ENCODE measurements around the gene GRK6.

Gene GRK6

GRCh38 chr5:177452688-177453638, 26.5 kb downstream of the GRK6 start:
- DNase-seq (ENCODE audit: low spot score), result no peak
- FAIRE-seq, result no peak

GRCh38 chr5:177453852-177454396, 27.4 kb downstream of the GRK6 start:
- no peak for DNase-seq (ENCODE audit: low spot score)
- no peak for FAIRE-seq

GRCh38 chr5:177454397-177455035, 28.0 kb downstream of the GRK6 start:
- DNase-seq (ENCODE audit: low spot score) (peak; percentile 79), FAIRE-seq (no peak)

- DNase-seq (ENCODE audit: low spot score), result peak; percentile 64
- no peak for FAIRE-seq
Measured at GRCh38 chr5:177455036-177455660, 28.7 kb downstream of the GRK6 start.

- DNase-seq (ENCODE audit: low spot score) (peak; percentile 70), FAIRE-seq (no peak)
Measured at GRCh38 chr5:177455661-177456590, 29.4 kb downstream of the GRK6 start.

GRCh38 chr5:177456591-177456964, 30.1 kb downstream of the GRK6 start:
- FAIRE-seq (no peak), DNase-seq (ENCODE audit: low spot score) (no peak)

GRCh38 chr5:177456976-177457851, 30.7 kb downstream of the GRK6 start:
- DNase-seq (ENCODE audit: low spot score) (peak; percentile 96), FAIRE-seq (peak; percentile 84)

- DNase-seq (ENCODE audit: low spot score) (no peak), FAIRE-seq (no peak)
Measured at GRCh38 chr5:177457852-177458681, 31.6 kb downstream of the GRK6 start.

- DNase-seq (ENCODE audit: low spot score), result no peak
- FAIRE-seq, result no peak
Measured at GRCh38 chr5:177458912-177459350, 32.5 kb downstream of the GRK6 start.

- FAIRE-seq (no peak), DNase-seq (ENCODE audit: low spot score) (no peak)
Measured at GRCh38 chr5:177459357-177459756, 32.9 kb downstream of the GRK6 start.

- no peak for DNase-seq (ENCODE audit: low spot score)
- FAIRE-seq, result no peak
Measured at GRCh38 chr5:177459819-177460628, 33.5 kb downstream of the GRK6 start.

- no peak for FAIRE-seq
- DNase-seq (ENCODE audit: low spot score), result no peak
Measured at GRCh38 chr5:177462021-177462670, 35.7 kb downstream of the GRK6 start.

GRCh38 chr5:177465044-177465443, 38.6 kb downstream of the GRK6 start:
- FAIRE-seq, result no peak

GRCh38 chr5:177466861-177467260, 40.4 kb downstream of the GRK6 start:
- DNase-seq (ENCODE audit: low spot score) (no peak), FAIRE-seq (no peak)

More at GRCh38 chr5:177465044-177465443, 38.6 kb downstream of the GRK6 start:
- no peak for DNase-seq (ENCODE audit: low spot score)

GRCh38 chr5:177467436-177467835, 41.0 kb downstream of the GRK6 start:
- DNase-seq (ENCODE audit: low spot score), result no peak
- FAIRE-seq, result no peak

- FAIRE-seq (no peak), DNase-seq (ENCODE audit: low spot score) (no peak)
Measured at GRCh38 chr5:177468329-177468684, 41.8 kb downstream of the GRK6 start.
